NCI-H1930 (cell line): ENCODE results near the gene CLCNKB.
A peak's percentile ranks its signal among the peaks of the same experiment; 100 is the strongest.
"Not testable (repeated sequence)": the region's sequence is repeated elsewhere in the genome, so short reads cannot be mapped to it uniquely, and the experiment has no call there.

ENCODE experiments used
- DNase-seq, 2 experiments: peaks; one replicate each; lab custom pipeline; 2025; lab: John Stamatoyannopoulos, UW

The CLCNKB gene

DNA sequence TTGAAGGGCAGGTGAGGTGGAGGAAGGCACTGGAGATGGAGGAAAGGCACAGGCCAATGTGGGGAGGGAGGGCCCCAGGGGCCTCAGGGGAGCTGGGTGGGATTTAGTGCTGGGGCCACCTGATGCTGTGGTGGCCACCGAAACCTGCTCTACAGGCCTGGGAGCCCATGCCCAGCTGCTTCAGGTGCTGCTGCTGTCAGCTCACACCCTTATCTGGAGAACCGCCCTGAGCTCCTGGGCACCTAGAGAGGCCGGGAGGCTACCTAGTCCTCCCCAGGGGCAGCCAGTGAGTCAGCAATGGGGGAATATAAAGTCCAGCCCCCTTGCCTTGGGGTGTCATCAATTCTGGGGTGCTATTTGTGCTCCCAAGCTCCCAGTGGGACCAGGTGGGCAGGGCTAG is 17.7 kb downstream of the CLCNKB start:
- DNase-seq: no peak

DNA sequence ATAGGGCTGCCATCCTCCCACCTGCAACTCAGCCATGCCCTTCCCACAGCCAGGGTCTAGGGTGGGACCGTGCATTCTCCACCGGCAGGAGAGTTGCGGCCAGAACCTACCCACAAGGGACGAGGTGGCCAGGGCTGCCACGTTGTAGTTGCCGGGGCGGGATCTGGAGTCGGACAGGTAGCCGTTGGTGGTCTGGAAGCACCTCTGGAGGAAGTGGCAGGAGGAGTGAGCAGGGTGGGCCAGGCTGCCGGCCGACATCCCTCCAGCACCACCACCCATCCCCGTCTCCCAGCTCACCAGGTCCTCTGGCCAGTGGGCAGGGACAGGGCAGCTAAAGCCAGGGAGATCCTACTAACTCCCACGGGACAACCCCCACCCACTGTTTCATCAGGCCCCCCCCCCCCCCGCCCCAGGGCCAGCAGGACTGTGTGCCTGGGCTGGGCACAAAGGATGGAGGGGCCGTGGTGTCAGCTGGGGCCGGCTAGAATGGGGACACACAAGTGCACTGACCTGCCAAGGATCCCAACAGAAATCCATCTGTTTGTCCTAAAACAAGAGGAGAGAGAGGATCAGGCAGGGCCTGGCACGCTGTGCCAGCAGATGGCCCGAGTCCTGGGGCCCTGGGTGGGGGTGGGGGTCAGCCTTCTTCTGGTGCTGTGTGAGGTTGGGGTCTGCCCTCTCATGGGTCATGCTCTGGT is 18.6 kb downstream of the CLCNKB start:
- not testable (repeated sequence) for DNase-seq

DNA sequence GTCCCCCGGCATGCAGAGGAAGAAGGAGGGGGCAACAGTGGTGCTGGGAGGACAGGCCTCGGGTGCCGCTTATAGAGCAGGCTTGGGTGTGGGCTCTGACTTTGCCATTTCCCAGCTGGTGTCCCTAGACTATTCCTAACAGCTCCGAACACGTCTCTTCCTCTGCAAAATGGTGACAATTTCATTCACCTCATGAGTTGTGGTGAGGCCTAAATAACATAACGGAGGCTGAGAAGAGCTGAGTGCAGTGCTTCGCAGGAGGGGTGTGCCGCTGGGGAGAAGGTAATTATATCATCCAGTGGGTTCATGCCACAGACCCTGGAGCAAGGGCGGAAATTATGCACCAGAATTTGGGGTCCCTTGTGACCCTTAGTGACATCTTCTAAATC is 19.1 kb downstream of the CLCNKB start:
- DNase-seq: not testable (repeated sequence)

- DNase-seq: no peak
These were observed 19.7 kb downstream of the CLCNKB start for GRCh38 chr1:16063226-16063829.

- no peak for DNase-seq
These were observed 20.3 kb downstream of the CLCNKB start for GRCh38 chr1:16063921-16064320.

- DNase-seq: no peak
These were observed 21.1 kb downstream of the CLCNKB start for GRCh38 chr1:16064536-16065268.

- DNase-seq: no peak
These were observed 21.6 kb downstream of the CLCNKB start for GRCh38 chr1:16065269-16065576.

GRCh38 chr1:16066245-16066644 is 22.7 kb downstream of the CLCNKB start:
- DNase-seq: no peak

DNA sequence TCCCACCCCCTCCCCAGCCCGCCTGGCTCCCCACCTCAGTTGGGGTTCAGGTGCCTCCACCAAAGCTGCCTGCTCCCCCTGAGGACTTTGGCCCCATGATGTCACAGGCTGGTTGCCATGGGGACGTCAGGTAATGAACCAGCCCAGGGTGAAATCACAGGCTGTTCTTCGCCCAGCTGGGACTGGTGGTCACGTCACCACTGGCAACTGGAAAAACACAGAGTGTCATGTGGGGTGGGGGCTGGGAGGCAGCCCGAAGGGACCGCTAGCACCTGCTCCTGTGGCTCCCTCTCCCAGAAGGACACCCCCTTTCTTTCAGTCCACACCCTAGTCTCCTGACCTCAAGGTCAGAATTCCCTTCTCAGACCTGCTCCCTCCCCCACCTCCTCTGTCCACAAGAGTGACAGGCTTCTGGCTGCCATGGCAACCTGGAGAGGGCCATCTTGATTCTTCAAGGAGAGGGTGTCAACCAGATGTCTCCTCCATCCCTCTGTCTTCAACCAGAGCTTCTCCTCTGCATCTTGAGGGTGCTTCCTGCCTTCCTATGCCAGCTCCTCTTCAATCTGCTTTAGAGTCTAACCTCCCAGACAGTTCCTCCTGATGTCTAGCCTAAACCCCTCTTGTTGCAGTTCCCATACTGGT is 23.7 kb downstream of the CLCNKB start:
- no peak for DNase-seq

DNA sequence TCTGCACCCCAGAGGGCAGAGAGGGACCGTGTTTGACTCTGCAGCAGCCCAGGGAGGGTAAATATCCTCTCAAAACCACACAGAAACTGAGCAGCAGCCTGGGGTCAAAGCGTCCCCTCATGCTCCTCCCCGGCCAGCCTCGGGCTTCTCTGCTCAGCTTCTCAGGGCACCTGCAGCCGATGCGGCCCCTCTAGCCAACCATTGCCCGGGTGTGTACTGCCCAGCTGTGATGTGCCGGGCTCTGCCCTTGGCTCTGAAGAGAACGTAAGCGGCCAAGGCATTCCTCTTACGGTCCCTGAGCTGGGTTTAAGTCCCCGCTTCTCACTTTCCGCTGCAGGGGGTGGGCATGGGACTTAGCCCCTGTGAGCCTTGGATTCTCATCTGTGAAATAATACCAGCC is 24.4 kb downstream of the CLCNKB start:
- no peak for DNase-seq

- no peak for DNase-seq
These were observed 25.0 kb downstream of the CLCNKB start for GRCh38 chr1:16068356-16069270.

DNA sequence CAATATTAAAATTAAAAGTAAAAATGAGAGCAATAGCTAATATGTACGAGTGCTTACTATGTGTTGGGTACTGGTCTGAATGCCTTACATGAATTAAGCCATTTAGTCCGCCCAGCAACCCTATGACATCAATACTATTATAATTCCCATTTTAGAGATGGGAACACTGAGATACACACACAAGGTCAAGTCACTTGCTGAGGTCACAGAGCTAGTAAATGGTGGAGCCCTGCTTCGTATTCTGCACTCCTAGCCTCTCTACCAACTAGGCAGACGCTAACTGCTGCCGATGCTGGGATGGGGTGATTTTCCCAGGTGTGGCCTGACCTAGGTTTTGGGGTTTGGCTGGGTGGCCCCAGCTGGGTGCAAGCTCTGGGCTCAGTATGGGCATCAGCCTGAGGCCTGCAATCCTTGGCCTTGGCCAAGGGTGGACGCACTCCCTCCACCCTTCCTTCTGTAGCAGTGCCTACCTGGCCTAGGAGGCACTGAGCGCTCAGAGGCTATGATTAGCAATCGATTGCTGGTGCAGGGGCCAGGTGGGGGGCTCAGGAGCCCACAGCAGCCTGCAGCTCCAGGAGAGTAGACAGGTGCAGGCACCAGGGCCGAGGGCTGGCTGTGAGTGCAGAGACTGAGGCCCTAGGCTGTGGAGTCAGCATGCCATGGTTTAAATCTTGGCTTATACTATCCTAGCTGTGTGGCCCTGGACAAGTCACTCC is 27.2 kb downstream of the CLCNKB start:
- DNase-seq: no peak

DNA sequence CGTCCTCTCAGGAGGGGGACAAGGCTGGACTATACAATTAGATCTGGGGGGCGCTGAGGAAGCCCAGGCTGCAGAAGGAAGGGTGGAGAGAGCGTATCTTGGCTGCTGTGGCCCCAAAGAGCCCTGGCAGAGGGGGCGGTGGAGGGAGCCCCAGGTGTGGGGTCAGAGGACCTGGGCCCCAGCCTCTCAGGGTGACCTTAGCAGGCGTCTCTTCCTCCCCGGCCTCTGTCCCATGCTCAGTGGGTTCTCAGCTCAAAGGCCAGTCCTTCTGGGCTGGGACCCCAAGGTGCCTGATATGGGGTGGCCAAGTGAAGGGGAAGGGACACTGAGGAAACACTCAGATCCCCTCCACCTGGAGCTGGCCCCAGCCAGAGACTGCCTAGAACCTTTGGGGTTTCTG is 28.0 kb downstream of the CLCNKB start:
- no peak for DNase-seq

DNA sequence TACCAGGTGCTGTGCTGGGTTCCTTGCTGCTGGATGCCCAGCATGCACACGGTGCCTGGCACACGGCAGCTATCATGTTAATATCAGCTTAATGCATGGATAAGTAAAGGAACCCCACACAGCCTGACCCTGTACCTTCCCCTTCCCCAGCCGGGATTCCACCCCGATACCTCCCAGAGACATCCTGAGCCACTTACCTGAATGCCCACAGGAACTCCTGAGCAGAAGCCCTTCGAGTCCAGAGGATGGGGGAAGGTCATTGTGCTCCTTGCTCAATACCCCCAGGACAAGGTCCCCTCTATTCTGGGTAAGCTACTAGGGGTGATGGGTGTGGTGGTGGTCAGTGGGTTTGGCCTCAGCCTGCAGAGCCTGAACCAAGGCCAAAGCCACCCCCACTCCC is 28.5 kb downstream of the CLCNKB start:
- DNase-seq: no peak

DNA sequence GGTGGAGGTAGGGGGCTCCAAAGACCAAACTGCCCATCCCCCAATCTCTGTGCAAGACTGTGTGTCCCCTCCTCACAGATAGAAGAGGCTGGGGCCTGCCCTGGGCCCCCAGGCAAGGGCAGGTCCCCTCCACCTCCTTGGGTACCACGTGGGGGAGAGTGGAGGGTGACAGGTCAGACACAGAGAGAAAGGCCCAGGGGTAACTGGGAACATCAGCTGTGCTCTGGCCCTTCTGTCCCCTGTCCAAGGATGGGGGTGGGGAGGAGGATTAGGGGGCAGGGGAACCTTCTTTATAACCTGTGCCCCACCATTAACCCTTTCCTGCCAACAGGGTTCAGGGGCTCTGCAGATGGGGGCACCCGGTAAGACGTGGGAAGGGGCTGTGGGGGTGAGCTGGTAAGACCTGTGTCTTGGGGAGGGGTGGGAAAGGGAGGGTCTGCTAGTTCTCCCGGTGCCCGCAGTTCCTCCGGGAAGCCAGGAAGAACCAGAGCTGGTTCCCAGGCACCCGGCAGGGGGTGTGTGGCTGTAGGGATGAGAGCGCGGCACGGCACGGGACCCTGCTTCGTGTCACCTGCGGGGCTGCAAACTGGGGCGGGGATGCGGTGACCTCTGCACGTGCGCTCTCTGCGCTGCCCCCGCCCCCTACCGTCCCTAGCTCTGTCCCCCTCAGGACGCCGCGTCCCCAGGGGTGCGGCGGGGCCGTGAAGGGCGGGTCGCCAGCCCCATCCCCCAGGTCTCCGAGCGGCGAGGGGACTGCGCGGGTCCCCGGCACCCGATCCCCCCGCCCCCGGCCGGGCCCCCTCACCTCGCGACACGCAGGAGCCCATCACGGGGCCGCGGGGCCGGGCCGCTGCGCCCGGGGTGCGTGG is 29.3 kb downstream of the CLCNKB start:
- peak in 1 of 2 experiments; percentile 15 for DNase-seq

DNA sequence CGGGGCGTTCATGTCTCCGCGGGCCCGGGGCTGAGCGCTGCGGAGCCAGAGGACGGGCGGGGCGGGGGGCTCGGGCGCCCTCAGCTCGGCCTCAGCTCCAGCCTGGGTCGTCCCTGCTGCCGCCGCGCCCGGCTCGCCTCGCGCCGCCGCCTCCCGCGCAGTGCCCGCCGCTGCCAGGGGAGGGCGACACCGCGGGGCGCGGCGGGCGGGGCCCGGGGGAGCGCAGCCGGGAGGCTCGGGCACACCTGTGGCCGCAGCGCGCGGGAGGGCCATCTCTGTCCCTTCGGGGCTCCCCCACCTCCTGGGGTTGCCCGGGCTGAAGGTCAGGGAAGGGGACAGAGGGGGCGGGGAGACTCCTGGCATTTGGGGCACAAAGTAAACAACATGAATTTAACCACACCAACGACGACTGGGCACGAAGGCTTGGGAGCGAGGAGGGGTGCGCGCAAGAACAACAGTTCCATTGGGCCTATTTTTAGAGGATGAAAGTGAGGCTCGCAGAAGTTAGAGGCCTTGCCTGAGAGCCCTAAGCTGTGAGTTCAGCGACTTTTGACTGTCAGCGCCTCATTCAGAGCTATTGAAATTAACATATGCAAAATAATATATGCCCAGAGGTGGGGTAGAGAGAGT is 30.0 kb downstream of the CLCNKB start, which contains the start of gene FAM131C:
FAM131C (minus strand) TSS at position 162 of the 630 bp plus-strand sequence. CDS start 209 bp downstream, outside the sequence.
- peak; percentile 40 to 41 for DNase-seq

DNA sequence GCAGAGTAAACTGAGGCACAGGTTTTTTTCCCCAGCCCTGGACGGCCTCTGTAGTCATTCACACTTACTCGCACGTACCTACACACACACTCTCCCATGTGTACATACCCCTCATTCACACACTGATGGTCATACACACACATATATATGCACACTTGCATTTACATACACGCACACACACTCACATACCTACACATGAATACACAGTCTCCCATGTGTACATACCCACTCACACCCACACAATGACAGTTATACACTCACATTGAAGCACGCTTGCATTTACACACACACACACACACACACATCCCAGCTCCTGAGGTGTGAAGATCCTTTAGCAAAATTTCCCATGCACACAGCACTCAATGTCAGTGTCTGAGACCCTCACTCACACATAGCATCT is 30.6 kb downstream of the CLCNKB start:
- DNase-seq: no peak

DNA sequence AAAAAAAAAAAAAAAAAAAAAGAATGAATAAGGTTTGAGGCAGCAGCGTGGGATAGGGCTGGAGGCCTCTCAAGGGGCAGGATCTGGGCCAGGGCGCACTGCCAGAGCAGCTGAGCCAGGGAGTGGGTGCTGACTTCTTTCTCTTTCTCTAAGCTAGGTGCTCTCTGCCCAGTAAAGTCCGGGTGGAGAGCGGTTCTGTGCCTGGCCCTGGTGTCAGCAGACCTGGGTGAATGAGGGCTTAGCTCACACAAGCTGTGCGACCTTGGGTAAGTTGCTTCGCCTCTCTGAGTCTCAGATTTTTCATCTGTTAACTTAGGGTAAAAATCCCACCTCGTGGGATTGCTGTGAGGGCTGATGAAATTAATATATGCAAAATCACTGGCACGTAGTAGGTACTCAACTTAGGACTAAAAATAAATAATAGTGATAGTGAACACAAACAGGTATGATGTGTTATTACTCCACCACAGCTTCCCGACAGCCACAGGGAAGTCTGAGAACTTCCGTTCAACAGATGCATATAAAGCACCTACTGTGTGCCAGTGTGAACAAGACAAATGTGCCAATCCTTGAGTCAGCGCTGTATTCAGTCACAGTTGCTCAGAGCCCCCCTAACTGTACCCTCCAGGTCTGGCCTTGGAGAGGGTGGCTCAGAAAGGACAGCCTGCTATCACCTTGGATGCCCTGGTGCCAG is 31.9 kb downstream of the CLCNKB start:
- no peak for DNase-seq
